ENCODE results near the gene KXD1.

Gene KXD1

GRCh38 chr19:18603958-18604819 lies 46.5 kb downstream of the KXD1 start:
- DNase-seq, result no peak

GRCh38 chr19:18604820-18605159 lies 47.1 kb downstream of the KXD1 start:
- DNase-seq, result no peak

GRCh38 chr19:18605196-18605545 lies 47.5 kb downstream of the KXD1 start:
- DNase-seq, result no peak

GRCh38 chr19:18605546-18606280 lies 48.0 kb downstream of the KXD1 start:
- no peak for DNase-seq

- DNase-seq, result no peak
Measured at GRCh38 chr19:18606281-18607225, 48.9 kb downstream of the KXD1 start, which contains the start of gene CRLF1. Gene CRLF1, minus strand, starts transcription at chr19:18606799. Its CDS starts 143 bp downstream, at chr19:18606656.

- DNase-seq, result no peak
Measured at GRCh38 chr19:18607226-18608101, 49.8 kb downstream of the KXD1 start.

GRCh38 chr19:18608102-18608804 lies 50.6 kb downstream of the KXD1 start:
- DNase-seq, result no peak

- no peak for DNase-seq
Measured at GRCh38 chr19:18608805-18609716, 51.4 kb downstream of the KXD1 start.

- DNase-seq, result no peak
Measured at GRCh38 chr19:18609717-18610051, 52.0 kb downstream of the KXD1 start.

- no peak for DNase-seq
Measured at GRCh38 chr19:18610245-18610555, 52.5 kb downstream of the KXD1 start.

- DNase-seq, result no peak
Measured at GRCh38 chr19:18610556-18611326, 53.1 kb downstream of the KXD1 start.

- DNase-seq, result no peak
Measured at GRCh38 chr19:18611327-18612050, 53.8 kb downstream of the KXD1 start.

GRCh38 chr19:18612051-18612771 lies 54.5 kb downstream of the KXD1 start:
- no peak for DNase-seq

GRCh38 chr19:18612772-18613588 lies 55.3 kb downstream of the KXD1 start, which contains the start of gene TMEM59L:
Gene TMEM59L, plus strand, starts transcription at chr19:18612870. Its CDS starts 89 bp downstream, at chr19:18612959.
- DNase-seq, result no peak

GRCh38 chr19:18613589-18614234 lies 56.0 kb downstream of the KXD1 start:
- no peak for DNase-seq

- no peak for DNase-seq
Measured at GRCh38 chr19:18616023-18616422, 58.4 kb downstream of the KXD1 start.

GRCh38 chr19:18617562-18617961 lies 59.9 kb downstream of the KXD1 start:
- no peak for DNase-seq
